ENCODE results near the gene PSMC5.
"Not testable (repeated sequence)": the region's sequence is repeated elsewhere in the genome, so short reads cannot be mapped to it uniquely, and the experiment has no call there.

- not testable (repeated sequence) for TF ChIP-seq CTCF (IDR thresholded peaks at IDR 0.05); EP300 (IDR thresholded peaks at IDR 0.05; ENCODE audit: low read depth)
These were observed 43.0 kb downstream of the PSMC5 start for GRCh38 chr17:63870292-63870665.
